MG63 (cell line): ENCODE results near the gene ARSJ. TPM values are rescaled to one million over a fixed set of nuclear protein-coding genes. Genes with fewer than 3 reads are reported as not detected.
"Not testable (repeated sequence)": the region's sequence is repeated elsewhere in the genome, so short reads cannot be mapped to it uniquely, and the experiment has no call there.

Source experiments
- DNase-seq: peaks from one replicate; pipeline ENCODE4 v3.0.0-alpha.2; 2020
- H3K27me3 ChIP-seq: fragments of 250-450 bp; sonication (Bioruptor Pico); 2 replicates; pipeline ENCODE4 v1.5.1; 2020; ENCODE audit warnings: mild to moderate bottlenecking, moderate library complexity
- H3K36me3 ChIP-seq: fragments of 250-450 bp; sonication (Bioruptor Pico); 2 replicates; pipeline ENCODE4 v1.5.1; 2020; ENCODE audit warnings: mild to moderate bottlenecking, moderate library complexity
- H3K4me3 ChIP-seq: fragments of 250-450 bp; sonication (Bioruptor Pico); 2 replicates; pipeline ENCODE4 v1.5.1; 2020; ENCODE audit warnings: mild to moderate bottlenecking, moderate library complexity
- H3K9me3 ChIP-seq: fragments of 250-450 bp; sonication (Bioruptor Pico); 2 replicates; pipeline ENCODE4 v1.5.1; 2020; ENCODE audit warnings: mild to moderate bottlenecking, moderate library complexity
- total RNA-seq: library from RNA; depleted of rRNA; stranded (reverse); fragments of >200 nt; shearing (Covaris generic); gene quantifications from 2 replicates; pipeline ENCODE4 v1.2.3, GENCODE V29; 2014; ENCODE audit warnings: low replicate concordance

Gene ARSJ
- total RNA-seq, 1 experiment from 2014 or later = 41.8 TPM

DNA sequence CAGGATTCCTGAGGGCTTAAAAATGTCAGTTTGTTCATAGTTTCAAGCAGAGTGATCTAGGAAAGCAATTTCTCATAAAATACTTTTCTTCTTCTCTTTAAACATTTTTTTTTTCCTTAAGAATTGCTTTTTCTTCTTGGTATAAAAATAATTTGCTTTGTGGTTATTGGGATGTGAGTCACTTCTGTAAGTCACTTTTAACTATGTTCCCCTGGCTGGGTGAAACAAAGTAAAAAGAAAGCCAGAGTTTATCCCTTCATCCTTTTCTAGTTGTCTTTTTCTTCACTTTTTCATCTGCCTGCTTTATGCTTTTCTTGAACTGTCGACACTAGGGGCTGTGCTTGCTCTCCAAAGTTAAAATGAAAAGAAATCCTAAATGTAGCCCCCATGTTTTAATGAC lies 33.5 kb downstream of the ARSJ start:
- H3K27me3 ChIP-seq = no peaks in the 10 kb centered on the region
- H3K9me3 ChIP-seq = no peaks in the 10 kb centered on the region
- H3K4me3 ChIP-seq = no peak overlapping the region
- peaks cover 58% of the 10 kb centered on the region for H3K36me3 ChIP-seq
- no peak for DNase-seq

DNA sequence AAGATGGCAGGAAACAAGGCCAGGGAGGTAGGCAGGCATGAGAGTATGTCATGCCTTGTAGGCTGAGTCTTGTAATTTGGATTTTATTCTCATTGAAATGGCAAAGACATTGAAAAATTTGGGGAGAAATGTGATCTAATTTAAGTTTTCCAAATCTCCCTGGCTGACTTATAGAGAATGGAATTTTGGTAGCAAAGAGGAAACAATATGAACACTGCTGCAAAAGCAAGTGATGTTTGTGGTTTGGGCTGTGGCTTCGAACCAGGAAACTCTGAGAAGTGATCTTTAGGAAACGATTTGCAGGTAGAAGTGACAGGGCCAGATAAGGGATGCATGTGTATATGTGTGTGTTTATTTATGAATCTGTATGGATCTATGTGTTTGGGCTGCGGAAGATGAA lies 35.6 kb downstream of the ARSJ start:
- Histone ChIP-seq H3K9me3 (no peaks in the 10 kb centered on the region), H3K36me3 (peaks cover 52% of the 10 kb centered on the region), H3K4me3 (no peak overlapping the region), H3K27me3 (no peaks in the 10 kb centered on the region)
- DNase-seq = no peak

DNA sequence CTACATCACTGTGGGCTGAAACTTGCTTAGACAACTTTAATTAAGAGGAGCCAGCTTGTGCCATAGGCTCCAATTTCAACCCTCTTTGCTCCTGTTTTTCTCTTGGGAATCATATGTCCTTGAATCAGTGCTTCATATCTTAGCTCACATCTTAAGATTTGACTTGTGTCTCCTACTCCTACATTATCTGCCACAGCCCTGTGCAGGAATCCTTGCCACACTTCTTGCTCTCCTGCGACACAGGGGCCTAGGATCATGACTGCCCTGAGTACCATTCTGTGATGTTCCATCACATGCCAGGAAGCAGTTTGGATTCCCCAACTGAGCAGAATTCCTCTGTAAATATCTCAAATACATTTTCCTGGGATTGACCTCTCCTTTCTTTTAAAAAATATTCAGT lies 36.4 kb downstream of the ARSJ start:
- Histone ChIP-seq H3K4me3 (no peak overlapping the region), H3K36me3 (peaks cover 45% of the 10 kb centered on the region), H3K9me3 (no peaks in the 10 kb centered on the region), H3K27me3 (no peaks in the 10 kb centered on the region)
- no peak for DNase-seq

DNA sequence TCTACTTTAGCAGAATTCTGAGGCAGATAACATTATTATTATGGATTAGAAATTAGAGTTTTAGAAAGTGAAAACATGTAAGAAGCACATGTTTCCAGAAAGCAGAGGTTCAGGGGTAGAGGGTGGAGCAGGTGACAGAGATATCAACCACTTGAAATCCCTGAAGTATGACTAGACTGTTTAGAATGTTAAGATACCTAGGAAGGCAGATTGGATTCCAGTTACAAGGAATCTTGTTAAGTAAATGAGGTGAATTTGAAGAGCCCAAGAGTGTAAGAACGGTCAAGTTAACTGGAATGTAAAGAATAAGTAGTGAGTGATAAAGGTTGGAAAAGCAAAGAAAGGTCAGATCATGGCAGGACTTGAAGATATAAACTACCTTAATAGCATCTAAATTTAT lies 37.6 kb downstream of the ARSJ start:
- DNase-seq = no peak
- H3K9me3 ChIP-seq = no peaks in the 10 kb centered on the region
- H3K27me3 ChIP-seq = no peaks in the 10 kb centered on the region
- no peak overlapping the region for H3K4me3 ChIP-seq
- H3K36me3 ChIP-seq = peaks cover 38% of the 10 kb centered on the region

DNA sequence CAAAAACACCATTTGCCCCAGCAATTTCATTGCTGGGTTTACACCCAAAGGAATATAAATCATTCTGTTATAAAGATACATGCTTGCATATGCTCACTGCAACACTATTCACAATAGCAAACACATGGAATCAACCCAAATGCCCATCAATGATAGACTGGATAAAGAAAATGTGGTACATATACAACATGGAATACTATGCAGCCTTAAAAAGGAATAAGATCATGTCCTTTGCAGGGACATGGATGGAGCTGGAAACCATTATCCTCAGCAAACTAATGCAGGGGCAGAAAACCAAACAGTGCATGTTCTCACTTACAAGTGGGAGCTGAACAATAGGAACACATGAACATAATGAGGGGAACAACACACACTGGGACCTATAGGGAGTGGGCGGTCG lies 39.3 kb downstream of the ARSJ start:
- DNase-seq, H3K27me3 ChIP-seq, H3K9me3 ChIP-seq, H3K4me3 ChIP-seq: not testable (repeated sequence)
- peaks cover 36% of the 10 kb centered on the region for H3K36me3 ChIP-seq

DNA sequence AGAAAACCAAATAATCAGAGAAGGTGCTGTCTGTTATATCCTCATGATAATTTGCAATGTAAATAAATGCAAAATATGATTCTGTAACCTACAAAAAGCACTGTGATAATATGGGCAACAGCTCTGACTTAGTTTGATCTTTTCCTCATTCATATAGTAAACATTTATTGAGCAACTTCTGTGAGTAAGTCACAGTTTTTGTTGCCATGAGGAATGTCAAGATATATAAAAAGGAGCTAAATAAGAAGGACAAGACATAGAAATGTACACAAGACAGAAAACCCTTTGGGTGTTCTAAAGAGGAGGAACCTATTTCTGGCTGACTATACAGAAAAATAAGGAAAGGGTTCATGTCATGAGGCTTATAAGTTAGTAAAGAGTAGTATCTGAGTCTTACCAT lies 44.3 kb downstream of the ARSJ start:
- no peak for DNase-seq
- Histone ChIP-seq H3K9me3 (no peaks in the 10 kb centered on the region), H3K4me3 (no peak overlapping the region), H3K27me3 (no peaks in the 10 kb centered on the region), H3K36me3 (peaks cover 15% of the 10 kb centered on the region)

DNA sequence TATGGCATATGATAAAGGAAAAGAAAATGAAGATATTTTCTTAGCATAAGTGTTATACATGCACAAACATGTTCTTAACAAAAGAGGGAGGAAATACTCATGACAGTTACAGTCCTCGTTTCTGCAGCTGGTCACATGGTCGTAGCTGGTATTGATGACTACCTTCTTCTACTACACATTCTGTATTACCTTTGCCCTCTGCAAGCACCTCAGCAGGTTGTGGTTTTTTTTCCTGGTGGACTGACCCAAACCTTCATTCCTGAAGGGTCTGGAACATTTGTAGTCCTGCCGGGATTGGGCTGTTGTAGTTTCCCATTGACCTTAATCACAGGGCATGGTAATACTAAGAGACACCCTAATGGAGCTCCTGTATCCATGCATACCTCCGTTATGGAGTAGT lies 54.7 kb downstream of the ARSJ start:
- H3K9me3 ChIP-seq, H3K27me3 ChIP-seq, H3K4me3 ChIP-seq, DNase-seq: not testable (repeated sequence)
- peaks cover 14% of the 10 kb centered on the region for H3K36me3 ChIP-seq

DNA sequence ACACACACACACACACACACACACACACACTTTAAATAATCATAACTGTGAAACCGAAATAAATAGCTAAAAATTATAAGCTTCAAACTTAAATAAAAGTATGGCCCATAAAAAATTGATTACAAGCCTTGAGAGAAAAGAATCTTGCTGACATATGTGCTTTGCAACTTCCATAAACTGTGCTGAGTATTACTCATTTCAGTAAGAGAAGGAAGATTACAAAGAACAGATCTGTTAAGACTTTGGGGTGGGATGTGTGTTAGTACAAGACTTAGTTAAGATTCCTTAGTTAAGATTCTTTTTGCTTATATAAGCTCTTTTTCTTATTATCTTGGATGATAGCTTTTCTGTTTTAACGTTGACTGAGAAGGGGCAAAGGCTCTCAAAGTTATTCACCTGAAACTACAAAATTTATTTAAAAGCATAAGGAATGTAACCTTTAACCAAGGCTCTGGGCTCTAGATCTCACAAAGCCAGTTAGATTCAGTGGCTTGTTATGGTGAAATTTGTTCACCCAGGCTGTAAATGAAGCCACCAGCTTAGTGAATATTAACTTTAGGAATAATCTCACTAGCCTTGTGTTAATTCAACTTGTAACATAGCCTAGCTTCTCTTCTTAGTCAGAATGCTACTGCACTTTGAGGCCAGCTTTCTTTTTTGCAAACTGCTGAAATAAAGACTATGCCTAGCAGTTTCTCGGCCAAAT lies 58.2 kb downstream of the ARSJ start:
- no peak for DNase-seq
- Histone ChIP-seq H3K9me3 (no peaks in the 10 kb centered on the region), H3K4me3 (no peak overlapping the region), H3K27me3 (no peaks in the 10 kb centered on the region), H3K36me3 (peaks cover 24% of the 10 kb centered on the region)

DNA sequence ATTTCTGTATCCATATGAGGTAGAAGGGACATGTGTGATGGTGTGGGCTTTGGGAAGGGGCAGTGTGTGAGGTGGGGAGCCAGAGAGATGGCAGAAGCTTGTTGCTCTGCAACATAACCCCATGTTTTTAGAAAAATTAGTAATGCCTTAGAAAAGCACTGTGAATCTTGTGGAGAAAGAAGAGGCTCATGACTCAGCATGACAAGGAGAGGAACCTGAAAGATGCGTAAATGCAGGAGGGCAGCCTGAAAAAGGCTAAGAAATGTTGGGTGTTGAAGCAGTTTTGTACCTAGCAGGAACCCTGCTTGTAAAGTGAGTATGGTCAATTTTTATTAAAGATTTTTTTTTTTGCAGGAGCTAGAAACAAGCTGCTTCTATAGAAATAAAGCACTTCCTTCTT lies 59.8 kb downstream of the ARSJ start:
- Histone ChIP-seq H3K9me3 (no peaks in the 10 kb centered on the region), H3K36me3 (peaks cover 25% of the 10 kb centered on the region), H3K27me3 (no peaks in the 10 kb centered on the region), H3K4me3 (no peak overlapping the region)
- no peak for DNase-seq

DNA sequence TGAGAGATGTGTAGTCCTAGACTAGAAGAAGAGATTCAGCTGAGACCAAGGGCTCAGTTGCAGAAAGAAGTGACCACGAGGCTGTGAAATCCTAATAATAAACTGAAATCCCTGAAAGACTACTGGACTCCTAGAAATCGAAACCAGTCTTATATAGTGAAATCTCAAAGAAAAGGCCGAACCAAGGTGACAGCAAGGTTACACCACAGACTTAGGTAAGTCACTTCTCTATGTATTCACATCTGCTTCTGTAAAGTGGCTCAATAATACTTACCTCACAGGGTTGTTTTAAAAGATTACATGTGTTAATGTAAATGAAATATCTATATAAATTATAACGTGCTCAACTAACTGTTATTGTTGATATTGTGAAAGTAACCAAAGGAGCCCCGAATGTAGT lies 60.3 kb downstream of the ARSJ start:
- DNase-seq = no peak
- Histone ChIP-seq H3K36me3 (peaks cover 29% of the 10 kb centered on the region), H3K9me3 (no peaks in the 10 kb centered on the region), H3K4me3 (no peak overlapping the region), H3K27me3 (no peaks in the 10 kb centered on the region)

DNA sequence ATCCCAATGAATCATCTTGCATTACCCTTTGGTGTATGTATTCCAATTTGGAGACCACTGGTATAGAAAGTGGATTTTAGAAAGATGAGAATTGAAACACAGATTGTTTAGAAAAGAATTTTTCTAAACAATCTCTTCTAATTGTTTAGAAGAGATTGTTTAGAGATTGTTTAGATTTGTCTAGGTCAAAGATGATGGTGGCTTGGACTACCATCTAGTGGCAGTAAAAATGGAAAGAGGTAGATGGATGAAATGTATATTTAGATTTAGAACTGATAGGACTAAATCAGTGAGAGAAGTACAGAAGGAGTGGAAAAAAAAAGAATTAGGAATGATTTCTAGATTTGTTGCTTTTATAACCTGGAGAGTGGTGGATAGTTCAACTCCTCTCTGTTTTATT lies 70.6 kb downstream of the ARSJ start:
- no peaks in the 10 kb centered on the region for H3K9me3 ChIP-seq
- peaks cover 10% of the 10 kb centered on the region for H3K36me3 ChIP-seq
- no peak overlapping the region for H3K4me3 ChIP-seq
- H3K27me3 ChIP-seq = no peaks in the 10 kb centered on the region
- DNase-seq = no peak

DNA sequence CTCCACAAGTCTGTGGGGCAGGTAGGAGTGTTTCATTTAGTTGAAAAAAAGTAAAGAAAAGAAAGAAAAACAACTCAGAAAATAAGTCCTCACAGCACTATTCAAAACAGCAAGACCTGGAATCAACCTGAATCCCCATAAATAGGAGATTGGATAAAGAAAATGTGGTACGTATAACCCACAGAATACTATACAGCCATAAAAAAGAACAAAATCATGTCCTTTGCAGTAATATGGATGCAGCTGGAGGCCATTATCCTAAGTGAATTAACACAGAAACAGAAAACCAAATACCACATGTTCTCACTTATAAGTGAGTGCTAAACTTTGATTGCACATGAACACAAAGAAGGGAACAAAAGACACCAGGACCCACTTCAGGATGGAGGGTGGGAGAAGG lies 71.9 kb downstream of the ARSJ start:
- peaks cover 18% of the 10 kb centered on the region for H3K36me3 ChIP-seq
- H3K9me3 ChIP-seq = no peaks in the 10 kb centered on the region
- H3K27me3 ChIP-seq = no peaks in the 10 kb centered on the region
- no peak overlapping the region for H3K4me3 ChIP-seq
- DNase-seq = no peak

DNA sequence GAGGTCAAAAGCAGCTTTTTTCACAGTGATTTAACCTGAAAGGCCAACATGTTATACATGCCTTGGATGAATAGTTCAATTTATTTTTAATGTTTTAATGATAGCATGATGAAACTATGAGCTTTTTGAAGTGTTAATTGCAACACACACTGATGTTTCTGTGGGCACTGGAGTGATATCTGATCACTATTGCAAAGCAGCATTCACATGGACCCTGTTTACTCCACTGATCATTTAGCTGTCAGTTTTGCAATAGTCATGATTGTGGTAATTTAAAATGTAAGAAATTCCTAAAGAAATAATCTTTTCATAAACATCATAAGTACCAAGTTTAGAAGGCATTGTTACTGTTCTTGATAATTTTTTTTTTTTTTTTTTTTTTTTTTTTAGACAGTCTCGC lies 74.1 kb downstream of the ARSJ start:
- H3K4me3 ChIP-seq = no peak overlapping the region
- DNase-seq = no peak
- peaks cover 33% of the 10 kb centered on the region for H3K36me3 ChIP-seq
- no peaks in the 10 kb centered on the region for H3K27me3 ChIP-seq
- no peaks in the 10 kb centered on the region for H3K9me3 ChIP-seq

DNA sequence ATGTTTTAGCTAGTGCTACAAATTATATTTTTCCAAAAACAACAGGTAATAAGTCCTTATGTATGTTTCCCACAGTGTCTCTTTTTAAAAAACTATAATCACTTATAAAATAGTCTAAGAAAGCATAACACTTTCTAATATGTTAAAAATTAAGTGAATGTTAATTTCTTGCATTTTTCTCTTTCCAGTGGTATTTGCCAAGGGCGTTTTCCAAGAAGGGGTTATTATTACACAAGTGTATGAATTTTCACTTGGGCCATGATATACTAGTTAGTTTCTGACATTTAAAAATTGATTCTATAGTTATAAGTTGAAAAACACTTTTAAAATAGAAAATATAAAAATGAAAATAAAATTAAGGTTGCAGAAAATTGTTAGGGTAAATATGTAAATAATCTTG lies 74.6 kb downstream of the ARSJ start:
- no peak for DNase-seq
- peaks cover 36% of the 10 kb centered on the region for H3K36me3 ChIP-seq
- H3K9me3 ChIP-seq = no peaks in the 10 kb centered on the region
- H3K4me3 ChIP-seq = no peak overlapping the region
- H3K27me3 ChIP-seq = no peaks in the 10 kb centered on the region

DNA sequence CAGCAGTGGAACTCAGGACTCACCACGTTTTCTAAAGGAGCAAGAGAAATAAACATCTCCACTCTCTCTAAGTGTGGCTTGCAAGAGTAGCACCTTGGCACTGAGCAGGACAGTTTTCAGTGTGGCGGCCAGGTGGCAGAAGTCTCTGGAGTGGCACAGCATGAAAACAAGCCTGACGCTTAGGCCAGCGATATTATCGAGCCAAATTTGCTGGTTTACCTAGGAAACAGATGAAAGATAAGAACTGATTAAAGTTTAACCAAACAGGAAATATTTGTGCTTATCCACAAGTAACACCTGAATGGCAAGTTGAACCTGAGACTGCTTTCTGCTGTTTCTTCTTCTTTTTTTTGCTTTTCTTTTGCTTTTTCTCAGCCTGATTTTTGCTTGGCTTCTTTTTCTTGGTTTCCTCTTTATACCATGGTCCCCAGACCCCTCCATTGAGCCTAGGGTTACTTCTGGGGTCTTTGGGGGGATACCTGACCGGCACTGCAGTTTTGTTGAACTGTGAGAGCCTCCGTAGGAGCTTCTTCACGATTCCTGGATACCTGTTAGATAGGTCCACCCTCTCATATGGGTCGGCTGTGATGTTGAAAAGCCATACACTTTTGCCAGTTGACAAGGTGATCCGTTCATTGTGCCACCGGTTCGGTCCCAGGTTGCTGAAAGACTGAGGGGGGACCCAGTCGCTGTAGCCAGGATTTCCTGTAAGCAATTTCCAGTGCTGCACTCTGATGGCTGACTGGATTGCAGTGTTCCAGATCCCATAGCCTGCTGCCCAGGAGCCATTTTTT lies 77.3 kb downstream of the ARSJ start:
- peaks cover 37% of the 10 kb centered on the region for H3K36me3 ChIP-seq
- no peak for DNase-seq
- no peak overlapping the region for H3K4me3 ChIP-seq
- no peaks in the 10 kb centered on the region for H3K9me3 ChIP-seq
- no peaks in the 10 kb centered on the region for H3K27me3 ChIP-seq

DNA sequence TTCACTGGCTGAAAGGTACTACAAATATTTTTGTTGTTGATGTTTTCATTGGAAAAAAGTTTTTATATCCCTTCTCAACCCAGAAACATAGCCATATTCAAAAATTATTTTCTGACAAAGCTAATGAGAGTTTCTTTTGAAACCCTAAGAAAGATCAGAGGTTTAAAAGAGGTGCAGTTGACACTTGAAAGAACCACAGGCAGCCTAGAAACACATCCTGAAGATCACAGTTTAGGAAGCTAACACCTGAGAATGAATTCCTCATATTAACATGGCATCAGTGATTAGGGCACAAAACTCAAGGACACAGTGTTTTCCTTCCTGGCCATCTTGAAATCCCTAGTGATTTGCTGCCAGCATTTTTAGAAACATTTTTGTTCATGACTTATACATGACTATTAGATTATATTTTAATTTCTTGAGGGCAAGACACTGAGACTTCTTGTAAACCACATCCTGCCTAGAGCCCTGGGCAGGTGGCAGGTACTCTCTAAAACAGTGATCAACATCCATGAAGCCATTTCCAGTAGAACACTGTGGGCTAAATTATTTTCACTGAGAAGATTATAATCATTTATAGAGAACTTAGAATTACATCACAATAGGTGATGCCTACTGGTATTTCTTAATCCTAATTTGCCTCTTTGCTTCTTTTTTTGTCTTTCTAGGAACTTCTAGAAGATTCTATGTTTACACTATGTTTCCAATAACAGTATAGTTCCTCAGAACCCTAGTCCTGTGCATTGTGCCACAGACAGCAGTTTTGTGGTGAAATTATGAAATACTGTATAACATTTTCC lies 80.0 kb downstream of the ARSJ start:
- no peak for DNase-seq
- Histone ChIP-seq H3K4me3 (no peak overlapping the region), H3K36me3 (peaks cover 54% of the 10 kb centered on the region), H3K9me3 (no peaks in the 10 kb centered on the region), H3K27me3 (no peaks in the 10 kb centered on the region)

DNA sequence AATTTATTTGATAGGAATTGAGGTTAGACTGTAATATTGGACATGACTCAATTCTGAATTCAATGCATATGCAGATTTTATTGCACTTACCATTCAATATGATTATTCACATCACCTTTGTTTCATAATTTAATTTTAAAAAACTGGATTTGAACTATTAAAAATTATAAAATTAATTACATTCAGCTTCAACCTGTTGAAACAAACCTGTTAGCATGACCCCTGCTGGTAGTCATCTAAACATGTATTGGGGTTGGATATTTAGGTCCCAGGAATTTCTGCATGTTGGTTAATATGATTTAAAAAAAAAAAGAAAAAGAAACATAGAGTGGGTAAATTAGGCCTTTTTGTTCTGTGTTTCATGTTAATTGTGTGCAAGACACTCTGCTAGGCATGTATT lies 85.9 kb downstream of the ARSJ start:
- Histone ChIP-seq H3K9me3 (no peaks in the 10 kb centered on the region), H3K4me3 (no peak overlapping the region), H3K36me3 (peaks cover 17% of the 10 kb centered on the region), H3K27me3 (no peaks in the 10 kb centered on the region)
- DNase-seq = no peak
